ENCODE measurements around the gene EPB42. TPM values are rescaled to one million over a fixed set of nuclear protein-coding genes. Genes with fewer than 3 reads are reported as not detected.

Gene EPB42
- total RNA-seq, 1 experiment from 2014 or later, result not detected

GRCh38 chr15:43251185-43251870, 30.5 kb upstream of the EPB42 start:
- BruUV-seq (replicated peaks), result no TSS peak
- no peak for TF ChIP-seq ZNF274 (IDR thresholded peaks at IDR 0.05; ENCODE audit: low read depth, low read length)
- TF ChIP-seq ZBTB33 (IDR thresholded peaks at IDR 0.05; ENCODE audit: extremely low read depth, insufficient replicate concordance, low read length), result no peak
- TF ChIP-seq POLR2A (IDR thresholded peaks at IDR 0.05; ENCODE audit: borderline replicate concordance, extremely low read depth, insufficient read depth, insufficient read length), result no peak
- no peak for TF ChIP-seq FOSL1 (IDR thresholded peaks at IDR 0.05; ENCODE audit: low read depth)
- no peak for TF ChIP-seq TCF7L2 (IDR thresholded peaks at IDR 0.05; ENCODE audit: borderline replicate concordance, extremely low read depth, insufficient read depth, insufficient read length)
- no peak for TF ChIP-seq ZFX (IDR thresholded peaks at IDR 0.05)
- TF ChIP-seq EGR1 (IDR thresholded peaks at IDR 0.05; ENCODE audit: low read depth), result no peak
- TF ChIP-seq CEBPB (IDR thresholded peaks at IDR 0.05; ENCODE audit: low read depth), result no peak
- Histone ChIP-seq H3K36me3 (ENCODE audit: control insufficient read depth in 1 of 2, insufficient read depth in 2 of 2, low read length in 2 of 2) (no peaks in the 10 kb centered on the region), H3K4me3 (replicated peaks in 1 of 2; ENCODE audit: low read depth in 1 of 2, low read length in 2 of 2) (no peak overlapping the region), H3K27me3 (ENCODE audit: insufficient read depth, low read length) (no peaks in the 10 kb centered on the region), H3K4me2 (ENCODE audit: low read length) (no peak overlapping the region), H3K9me2 (ENCODE audit: insufficient read depth) (no peaks in the 10 kb centered on the region), H2AFZ (ENCODE audit: low read depth, low read length, poor library complexity, severe bottlenecking) (no peak overlapping the region), H3K9me3 (ENCODE audit: control insufficient read depth in 1 of 2, insufficient read depth in 1 of 2, low read depth in 1 of 2, low read length in 2 of 2) (no peaks in the 10 kb centered on the region), H3K79me2 (ENCODE audit: insufficient read depth, low read length) (no peaks in the 10 kb centered on the region), H3K4me1 (ENCODE audit: control insufficient read depth in 1 of 2, insufficient read depth in 2 of 2, low read length in 2 of 2) (no peaks in the 10 kb centered on the region; a peak in 1 of 4 replicates), H3K27ac (ENCODE audit: low read depth, low read length) (no peak overlapping the region), H4K20me1 (ENCODE audit: insufficient read depth) (no peaks in the 10 kb centered on the region), H3K9ac (ENCODE audit: low read length) (no peak overlapping the region)
- CTCF ChIA-PET, result no interaction called here
- POLR2A ChIA-PET, result interaction anchor here (0.6 kb wide), 1 partner anchor 1927 kb away, joined by 4 read pairs; no protein-coding TSS in a partner anchor
- intact Hi-C loops (cut with micrococcal nuclease), result no loop called here
- DNase-seq (ENCODE audit: low read depth, low spot score) (no peak), ATAC-seq (no peak)
- RAD21 ChIA-PET (ENCODE audit: low non-redundant PET in 1 of 2, low total read pairs in 2 of 2, uncharacterized antibody in 2 of 2, unreplicated experiment in 2 of 2), result no interaction called here

Measured in HCT116 (cell line).